ENCODE data around the gene ELF4. TPM values are rescaled to one million over a fixed set of nuclear protein-coding genes. Genes with fewer than 3 reads are reported as not detected.

Gene ELF4
- polyA plus RNA-seq, 1 donor from 2014 or later = not detected

GRCh38 chrX:130109429-130110378 is 593 bp downstream of the ELF4 start:
- Histone ChIP-seq H3F3A (ENCODE audit: insufficient read depth, low read length, poor library complexity, severe bottlenecking) (no peaks in the 10 kb centered on the region), H4K20me1 (ENCODE audit: insufficient read depth) (no peaks in the 10 kb centered on the region), H3K9ac (ENCODE audit: low read length) (no peak overlapping the region), H3K4me2 (ENCODE audit: low read length) (no peak overlapping the region), H3K27ac (ENCODE audit: low read length) (no peak overlapping the region), H3K79me2 (replicated peaks; ENCODE audit: insufficient read depth, low read length) (no peaks in the 10 kb centered on the region), H3K36me3 (ENCODE audit: insufficient read depth, low read length) (no peaks in the 10 kb centered on the region), H3K9me3 (ENCODE audit: low read length) (no peaks in the 10 kb centered on the region), H3K4me3 (ENCODE audit: low read length) (peak overlapping the region; percentile 51), H3K9me2 (ENCODE audit: insufficient read depth, low read length) (no peaks in the 10 kb centered on the region), H3K27me3 (ENCODE audit: insufficient read depth, low read depth, low read length) (peaks cover 33% of the 10 kb centered on the region), H2AFZ (ENCODE audit: low read depth, low read length) (no peak overlapping the region)
- TF ChIP-seq EZH2 (IDR thresholded peaks at IDR 0.05; ENCODE audit: borderline replicate concordance, insufficient read depth, low read length, poor library complexity, severe bottlenecking) (peak; percentile 26), MXI1 (conservative IDR thresholded peaks at IDR 0.05; ENCODE audit: poor library complexity, severe bottlenecking) (no peak)

GRCh38 chrX:130108647-130109428 is 1.5 kb downstream of the ELF4 start:
- H4K20me1 ChIP-seq (ENCODE audit: insufficient read depth) = no peaks in the 10 kb centered on the region
- no peak overlapping the region for H3K27ac ChIP-seq (ENCODE audit: low read length)
- H3K9ac ChIP-seq (ENCODE audit: low read length) = no peak overlapping the region
- H3K9me2 ChIP-seq (ENCODE audit: insufficient read depth, low read length) = no peaks in the 10 kb centered on the region
- H3K4me2 ChIP-seq (ENCODE audit: low read length) = no peak overlapping the region
- H3K4me3 ChIP-seq (ENCODE audit: low read length) = no peak overlapping the region
- H3K36me3 ChIP-seq (ENCODE audit: insufficient read depth, low read length) = no peaks in the 10 kb centered on the region
- no peak overlapping the region for H2AFZ ChIP-seq (ENCODE audit: low read depth, low read length)
- peaks cover 33% of the 10 kb centered on the region for H3K27me3 ChIP-seq (ENCODE audit: insufficient read depth, low read depth, low read length)
- no peaks in the 10 kb centered on the region for H3F3A ChIP-seq (ENCODE audit: insufficient read depth, low read length, poor library complexity, severe bottlenecking)
- no peaks in the 10 kb centered on the region for H3K9me3 ChIP-seq (ENCODE audit: low read length)
- no peak for TF ChIP-seq MXI1 (conservative IDR thresholded peaks at IDR 0.05; ENCODE audit: poor library complexity, severe bottlenecking)
- TF ChIP-seq EZH2 (IDR thresholded peaks at IDR 0.05; ENCODE audit: borderline replicate concordance, insufficient read depth, low read length, poor library complexity, severe bottlenecking) = no peak
- TF ChIP-seq SMC3 (conservative IDR thresholded peaks at IDR 0.05; ENCODE audit: poor library complexity) = no peak
- no peak for TF ChIP-seq TAF1 (IDR thresholded peaks at IDR 0.05; ENCODE audit: low read depth)
- no peak for TF ChIP-seq POLR2AphosphoS5 (IDR thresholded peaks at IDR 0.05)
- no peak for TF ChIP-seq EP300 (conservative IDR thresholded peaks at IDR 0.05; ENCODE audit: poor library complexity, severe bottlenecking)
- no peak for TF ChIP-seq CTCF (IDR thresholded peaks at IDR 0.05; ENCODE audit: poor library complexity, severe bottlenecking)
- TF ChIP-seq REST (IDR thresholded peaks at IDR 0.05; ENCODE audit: borderline replicate concordance) = no peak
- no peak for TF ChIP-seq RAD21 (conservative IDR thresholded peaks at IDR 0.05)
- no peaks in the 10 kb centered on the region for H3K79me2 ChIP-seq (replicated peaks; ENCODE audit: insufficient read depth, low read length)

All from neural cell (in vitro differentiated cells).